NCI-H2107 (cell line): ENCODE data around the gene SVIL.
"Not testable (repeated sequence)": the region's sequence is repeated elsewhere in the genome, so short reads cannot be mapped to it uniquely, and the experiment has no call there.

Experiments used
- DNase-seq: peaks from one replicate; lab custom pipeline; 2025; lab: John Stamatoyannopoulos, UW

The SVIL gene

DNA sequence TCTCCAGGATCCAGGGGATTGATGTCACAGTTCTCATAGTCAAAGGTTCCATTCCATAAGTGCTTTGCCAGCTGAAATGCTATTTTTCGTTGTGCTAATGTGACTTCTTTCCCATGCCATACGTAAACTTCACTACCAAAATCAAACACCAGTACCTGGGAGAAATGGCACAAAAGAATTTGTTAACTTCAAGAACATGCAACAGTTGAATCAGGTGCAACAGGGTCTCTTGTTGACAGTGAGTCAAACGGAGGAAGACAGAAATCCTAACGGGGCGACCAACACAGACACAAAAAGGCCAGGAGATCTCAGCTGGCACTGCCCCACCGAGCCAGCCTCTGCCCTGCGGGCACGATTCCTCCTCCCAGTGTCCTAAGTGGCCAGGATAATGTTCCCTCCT lies 150.1 kb downstream of the SVIL start:
- not testable (repeated sequence) for DNase-seq

DNA sequence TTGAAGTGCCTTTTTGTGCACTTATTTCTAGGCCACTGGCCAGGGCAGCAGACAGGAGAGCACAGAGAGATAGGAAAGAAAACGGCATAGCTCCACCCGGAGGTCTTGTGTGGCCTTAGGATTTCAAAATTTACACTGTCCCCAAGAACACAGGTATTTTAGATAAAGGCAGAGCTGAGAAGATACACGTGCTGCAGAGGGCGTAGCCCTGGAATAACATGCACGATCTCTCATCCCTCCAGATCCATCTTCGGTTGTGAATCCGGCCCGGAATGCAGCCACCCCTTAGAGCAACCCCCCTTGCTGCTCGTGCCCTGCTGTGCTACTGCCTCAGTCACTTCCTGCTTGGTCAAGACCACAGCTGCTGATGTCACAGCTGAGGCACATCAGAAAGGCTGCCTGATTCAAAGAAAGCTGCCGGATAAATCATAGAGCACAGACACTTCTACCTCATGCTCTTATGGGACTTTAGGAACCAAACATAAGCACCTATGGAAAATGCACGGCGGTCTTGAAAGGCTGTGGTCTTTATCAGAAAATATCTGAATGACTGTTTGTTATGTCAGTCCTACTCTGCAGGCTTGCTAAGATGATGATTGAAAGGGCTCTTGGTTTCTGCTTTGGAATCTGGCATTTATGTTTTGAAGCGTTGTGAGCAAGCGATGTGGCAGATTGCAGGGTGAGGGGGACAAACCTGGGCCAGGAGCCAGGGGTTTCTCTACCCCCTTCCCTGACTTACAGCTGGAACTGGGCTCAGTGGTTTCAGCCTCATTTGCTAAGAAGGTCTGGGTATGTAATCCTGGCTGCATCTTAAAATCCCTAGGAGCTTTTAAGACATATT lies 152.0 kb downstream of the SVIL start:
- no peak for DNase-seq

DNA sequence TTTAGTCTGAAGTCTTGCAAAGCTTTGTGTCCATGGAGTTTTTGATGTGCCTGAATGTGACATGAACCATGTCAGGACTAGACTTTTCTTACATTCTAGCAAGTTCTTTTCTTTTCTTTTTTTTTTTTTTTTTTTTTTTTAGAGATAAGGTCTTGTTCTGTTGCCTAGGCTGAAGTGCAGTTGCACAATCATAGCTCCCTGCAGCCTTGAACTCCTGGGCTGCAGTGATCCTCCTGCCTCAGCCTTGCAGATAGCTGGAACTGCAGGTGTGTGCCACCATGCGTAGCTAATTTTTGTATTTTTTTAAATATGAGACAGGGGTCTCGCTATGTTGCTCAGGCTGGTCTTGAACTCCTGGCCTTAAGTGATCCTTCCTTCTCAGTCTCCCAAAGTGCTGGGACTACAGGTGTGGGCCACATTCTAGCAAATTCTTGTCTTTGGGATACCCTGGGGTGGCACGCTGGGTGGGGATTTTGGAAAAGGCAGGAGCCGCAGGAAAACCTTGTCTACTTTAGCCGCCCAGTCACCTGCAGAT lies 152.8 kb downstream of the SVIL start:
- DNase-seq, result no peak

DNA sequence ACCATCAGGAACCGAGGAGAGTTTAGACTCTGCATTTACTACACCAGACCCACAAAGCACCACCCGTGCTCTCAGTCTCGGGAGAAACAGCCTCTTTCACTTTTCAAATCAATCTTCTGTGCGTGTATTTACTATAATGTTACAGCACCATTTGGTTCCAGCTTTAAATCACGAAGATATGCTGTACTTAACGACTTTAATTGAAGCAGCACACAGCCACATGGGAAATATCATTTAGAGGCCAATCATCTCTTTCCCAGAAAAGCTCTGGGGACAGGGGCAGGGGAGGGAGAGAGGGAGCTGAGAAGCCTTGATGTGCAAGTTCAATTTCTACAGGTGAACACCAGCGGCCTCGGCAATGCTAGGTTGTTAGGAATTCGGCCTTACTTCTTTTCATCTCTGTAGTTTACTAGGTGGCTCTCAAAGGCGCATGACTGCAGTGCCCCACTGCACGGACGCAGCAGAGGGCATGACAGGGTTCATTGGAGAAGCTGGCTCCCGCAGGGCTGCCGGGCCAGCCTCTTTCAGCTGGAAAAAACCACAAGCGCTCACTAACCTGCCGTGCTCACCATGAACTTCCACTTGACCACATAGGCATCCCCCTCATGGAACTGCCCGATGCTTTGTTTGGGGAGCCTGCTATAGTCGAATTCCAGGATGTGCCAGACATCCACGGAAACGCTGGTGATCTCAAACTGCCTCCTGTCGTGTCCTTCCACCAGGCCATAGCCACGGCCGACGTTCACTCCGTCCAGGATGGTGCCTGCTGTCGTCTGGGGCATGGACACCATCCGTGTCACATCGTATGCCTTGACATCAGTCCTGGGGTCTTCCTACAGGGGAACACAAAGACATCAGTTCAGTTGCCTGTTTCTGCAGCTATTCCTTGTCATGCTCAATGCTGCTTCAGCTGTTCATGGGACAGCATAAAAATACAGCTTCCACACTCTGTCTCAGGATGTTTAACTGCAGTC lies 154.5 kb downstream of the SVIL start:
- DNase-seq, result no peak

DNA sequence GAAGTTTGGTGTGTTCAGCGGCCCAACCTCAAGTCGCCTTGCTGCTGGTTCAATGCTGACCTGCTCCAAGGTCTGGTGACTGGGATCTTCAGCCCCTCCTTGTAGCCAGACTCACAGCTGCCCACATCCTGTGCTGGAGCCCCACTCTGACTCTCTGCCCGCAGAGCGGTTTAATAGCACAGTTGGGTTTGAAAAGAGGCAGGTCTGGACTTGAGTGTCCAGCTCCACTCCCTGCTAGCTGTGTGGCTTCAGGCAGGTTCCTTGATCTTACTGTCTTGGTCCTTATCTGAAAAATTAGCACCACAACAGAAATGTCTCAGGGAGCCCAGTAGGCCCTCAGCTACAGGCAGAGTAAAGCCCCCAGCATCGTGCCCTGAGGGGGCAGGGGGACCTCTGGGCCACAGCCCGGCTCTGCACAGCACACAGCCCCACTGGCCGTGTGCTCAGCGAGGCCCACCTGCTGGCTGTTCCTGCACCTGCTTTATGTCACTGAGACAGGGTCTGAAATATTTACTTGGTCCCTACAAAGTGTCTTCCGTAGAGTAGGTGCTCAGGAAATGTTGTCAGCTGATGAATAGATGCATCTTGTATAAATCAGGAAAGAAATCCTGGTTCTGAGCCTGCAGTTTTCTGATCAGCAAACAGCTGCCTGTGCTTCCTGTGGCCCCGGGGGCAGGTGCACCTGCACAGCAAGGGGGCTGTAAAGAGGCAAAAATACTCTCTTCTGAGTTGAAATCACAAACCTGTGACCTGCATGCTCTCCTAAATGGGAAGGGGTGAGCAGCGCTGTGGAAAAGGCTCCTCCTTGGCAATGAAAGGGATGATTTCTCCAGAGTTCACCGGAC lies 155.5 kb downstream of the SVIL start:
- DNase-seq, result no peak

DNA sequence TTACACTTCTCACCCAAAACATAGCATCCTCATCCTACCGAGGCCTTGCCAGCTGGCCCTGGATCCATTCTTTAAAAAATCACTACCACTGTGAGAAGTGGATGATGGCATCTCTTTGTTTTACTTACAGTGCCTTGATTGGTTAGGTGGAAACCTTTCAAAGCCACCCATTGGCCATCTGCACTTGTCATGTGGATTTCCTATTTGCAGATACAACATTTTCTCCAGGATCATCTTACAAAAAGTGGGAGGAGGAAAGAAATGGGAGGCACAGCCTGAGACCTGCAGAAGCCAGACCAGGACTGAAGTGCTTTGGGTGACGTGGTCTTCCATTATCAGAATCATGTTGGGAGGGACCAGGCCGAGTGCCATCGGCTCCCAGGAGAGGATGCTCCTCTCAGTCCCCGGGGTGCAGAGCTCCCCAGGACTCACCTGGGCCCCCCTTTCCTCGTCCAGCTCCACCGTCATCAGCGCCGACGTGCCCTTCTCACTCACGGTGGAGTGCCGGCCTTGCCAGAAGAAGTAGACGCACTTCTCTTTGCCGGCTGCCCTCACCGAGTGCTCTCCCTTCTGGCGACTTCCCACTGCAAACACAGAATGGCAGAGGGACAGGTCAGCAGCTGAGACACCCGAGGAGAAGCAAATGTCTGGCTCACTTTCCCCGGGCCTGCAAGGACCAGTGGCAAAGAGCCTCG lies 161.2 kb downstream of the SVIL start:
- DNase-seq, result peak; percentile 46

DNA sequence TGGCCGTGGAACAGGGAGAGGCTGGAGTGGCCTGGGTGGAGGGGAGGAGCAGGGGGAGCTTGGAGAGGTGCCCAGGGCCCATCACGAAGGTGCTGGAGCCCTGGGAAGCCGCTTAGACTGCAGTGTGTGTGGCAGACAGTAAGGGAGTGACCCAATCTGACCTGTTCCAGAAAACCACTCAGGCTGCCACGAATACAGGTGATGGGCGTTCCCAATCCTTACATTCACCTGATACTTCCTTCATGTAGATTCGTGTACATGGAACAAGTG lies 161.7 kb downstream of the SVIL start:
- DNase-seq, result no peak

DNA sequence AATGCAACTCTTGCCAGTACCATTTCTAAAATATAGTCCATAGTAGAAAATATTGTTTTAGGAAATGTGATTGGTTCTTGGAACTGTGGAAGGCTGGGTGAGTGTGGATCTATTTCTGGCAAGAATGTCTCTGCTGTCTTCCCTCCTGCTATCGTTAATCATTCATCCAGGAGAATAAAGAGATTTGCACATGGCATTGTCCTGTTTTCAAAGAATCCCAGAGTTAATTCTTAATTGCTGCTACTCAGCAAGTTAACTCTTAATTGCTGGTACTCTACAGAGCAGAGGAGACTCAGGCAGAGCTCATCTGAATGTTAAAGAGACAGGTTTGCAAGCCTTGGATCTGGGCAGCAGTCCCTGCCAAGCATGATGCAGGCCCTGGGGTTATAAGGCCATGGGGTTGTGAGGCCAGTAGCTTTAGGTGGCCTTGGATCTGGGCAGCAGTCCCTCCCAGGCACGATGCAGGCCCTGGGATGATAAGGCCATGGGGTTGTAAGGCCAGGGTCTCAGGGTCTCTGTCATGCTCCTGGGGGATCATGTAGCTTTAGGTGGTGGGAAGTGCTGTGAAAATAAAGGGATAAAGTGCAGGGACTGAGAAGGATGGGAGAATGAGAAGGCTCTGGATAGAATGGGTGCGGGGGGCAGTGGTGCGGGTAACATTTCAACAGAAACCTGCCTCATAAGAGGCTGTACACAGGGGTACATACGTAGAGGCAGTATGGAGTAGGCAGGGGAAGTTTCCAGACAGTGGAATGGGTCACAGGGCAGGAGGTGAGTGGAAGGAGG lies 162.3 kb downstream of the SVIL start:
- DNase-seq, result no peak

DNA sequence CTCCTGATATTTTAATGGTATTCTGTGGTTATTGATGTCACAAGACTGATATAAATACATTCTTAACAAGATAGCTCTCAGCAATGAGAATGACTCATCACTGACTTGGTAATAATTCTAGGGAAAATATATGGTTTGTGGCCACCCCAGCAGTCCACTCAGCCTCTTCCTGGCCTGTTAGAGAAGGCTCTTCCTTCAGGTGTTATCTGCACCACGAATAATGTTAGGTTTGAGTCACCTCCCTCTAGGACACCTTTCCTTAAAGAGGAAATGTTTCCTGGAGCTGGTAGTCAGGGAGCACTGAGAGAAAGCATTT lies 163.3 kb downstream of the SVIL start:
- DNase-seq, result no peak

DNA sequence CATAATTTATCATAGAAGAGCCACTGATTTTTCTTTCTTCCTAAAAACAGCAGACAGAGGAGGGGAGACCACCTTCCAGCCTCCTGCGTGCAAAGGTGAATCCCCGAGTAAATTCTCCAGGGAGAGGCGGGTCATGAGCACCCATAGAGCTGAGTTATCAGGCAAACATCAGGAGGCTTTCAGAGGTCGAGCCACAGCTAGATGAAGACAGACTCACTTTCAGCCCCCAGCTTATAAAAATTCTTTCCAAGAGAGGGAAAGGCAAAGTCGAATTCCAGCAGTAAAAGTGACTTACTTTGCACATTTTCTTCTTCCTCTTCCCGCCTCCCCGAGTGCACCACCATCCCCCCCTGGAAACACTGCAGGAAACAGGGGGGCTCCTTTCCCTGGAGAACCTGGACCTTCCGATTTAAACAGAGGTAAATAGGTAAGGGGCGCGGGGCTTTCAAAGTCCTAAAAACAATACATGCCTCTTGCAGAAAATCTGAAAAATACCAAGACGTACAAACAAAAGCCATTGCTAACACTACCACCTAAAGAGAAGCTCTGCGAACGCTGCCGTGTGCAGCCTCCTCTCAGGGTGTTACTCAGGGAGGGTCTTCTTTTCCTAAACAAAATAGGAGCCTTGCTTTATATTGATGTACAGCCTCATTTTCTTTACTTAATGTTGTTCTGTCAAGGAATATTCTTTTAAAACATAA lies 163.8 kb downstream of the SVIL start:
- no peak for DNase-seq

DNA sequence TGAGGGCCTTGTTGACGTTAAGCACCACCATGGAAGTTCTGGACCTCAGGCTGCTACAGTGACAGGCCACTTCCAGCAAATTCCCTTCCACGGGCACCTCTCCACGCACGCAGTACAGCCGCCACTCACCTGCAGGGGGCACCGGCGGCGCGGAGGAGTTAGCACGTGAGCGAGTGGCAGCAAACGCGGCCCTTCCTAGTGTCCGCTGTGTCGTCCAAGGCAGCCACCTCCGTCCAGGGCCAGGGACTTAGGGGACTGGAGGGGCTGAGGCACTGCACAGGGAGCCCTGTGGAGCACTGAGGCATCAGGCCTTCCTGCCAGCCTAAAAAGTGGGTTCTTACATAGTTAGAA lies 164.4 kb downstream of the SVIL start:
- DNase-seq, result no peak

DNA sequence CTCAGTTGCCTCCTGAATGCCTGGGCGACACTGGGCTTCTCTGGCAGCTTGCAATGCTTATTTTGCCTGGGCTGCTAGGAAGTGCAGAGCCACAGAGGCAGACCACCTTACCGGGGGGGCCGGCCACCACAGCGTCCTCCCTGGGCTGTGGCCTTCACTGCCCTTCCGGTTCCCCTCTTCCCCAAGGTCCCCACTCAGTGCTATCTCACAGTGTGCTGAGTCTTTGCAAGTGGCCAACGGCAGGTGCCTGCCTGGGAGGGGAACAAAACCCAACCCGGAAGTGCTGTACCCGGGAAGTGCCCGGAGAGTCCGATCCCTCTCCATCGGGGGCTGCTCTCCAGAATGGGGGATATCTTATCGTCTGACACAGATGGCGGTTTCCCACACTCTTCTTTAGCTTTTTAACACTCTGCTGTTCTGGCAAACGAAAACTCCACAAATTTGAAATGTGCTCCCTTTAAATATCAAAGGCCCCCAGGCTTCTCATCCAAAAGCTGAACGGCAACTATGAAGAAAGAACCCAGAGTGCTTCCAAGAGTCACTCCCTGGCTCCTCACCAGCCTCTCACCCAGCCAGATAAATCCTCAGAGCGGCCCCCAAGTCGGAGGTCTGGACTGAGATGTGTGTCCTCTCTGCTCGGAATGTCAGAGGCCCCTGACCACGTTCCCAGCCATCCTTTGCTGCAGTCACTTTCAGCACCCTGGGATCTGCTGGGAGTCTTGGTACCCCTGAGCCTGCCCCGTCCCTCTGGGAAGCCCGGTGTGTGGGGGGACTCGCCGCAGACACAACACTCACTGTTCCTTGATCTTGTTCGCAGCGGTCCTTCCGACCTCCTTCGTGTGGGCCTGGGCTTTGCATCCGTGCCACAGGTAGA lies 165.1 kb downstream of the SVIL start:
- DNase-seq, result no peak

DNA sequence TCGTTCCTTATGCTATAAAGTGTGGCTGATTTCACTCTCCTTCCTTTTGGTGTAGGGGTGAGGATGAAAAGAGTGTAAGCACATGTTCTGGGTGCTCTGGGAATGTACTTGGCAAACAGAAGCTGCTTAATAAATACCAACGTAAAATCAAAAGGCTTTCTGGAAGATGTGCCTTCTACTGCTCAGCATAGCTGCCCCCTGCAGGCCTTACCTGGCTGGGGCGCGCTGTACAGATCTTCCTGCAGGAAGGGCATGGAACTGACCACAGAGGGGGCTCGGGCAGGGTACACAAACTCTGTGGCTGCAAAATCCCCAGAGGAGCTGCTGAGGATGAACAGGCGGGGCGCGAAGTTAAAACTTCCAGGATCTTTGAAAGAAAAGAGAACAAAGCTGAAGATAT lies 169.4 kb downstream of the SVIL start:
- no peak for DNase-seq

DNA sequence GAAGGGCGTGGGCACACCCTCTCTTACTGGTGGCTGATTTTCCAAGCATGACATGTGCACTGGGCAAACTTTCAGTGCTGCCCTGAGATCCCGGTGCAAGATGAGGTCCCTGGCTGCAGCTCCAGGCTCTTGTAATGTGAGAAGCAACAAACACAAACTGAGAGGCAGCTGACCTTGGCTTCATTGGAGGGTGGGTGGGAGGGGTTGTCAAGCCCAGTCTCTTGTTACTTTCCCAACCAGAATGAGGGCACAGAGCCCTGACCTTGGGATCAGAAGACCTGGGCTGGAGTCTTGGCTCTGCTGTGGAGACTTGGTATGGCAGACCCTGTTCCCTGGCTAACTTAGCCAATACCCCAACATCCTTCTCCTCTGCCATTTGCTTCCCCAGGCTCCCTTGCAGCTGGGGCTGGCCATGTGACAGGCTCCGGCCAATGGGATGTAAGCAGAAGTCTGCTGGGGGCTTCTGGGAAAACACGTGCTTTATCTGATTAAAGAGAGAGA lies 170.1 kb downstream of the SVIL start:
- DNase-seq, result not testable (repeated sequence)

DNA sequence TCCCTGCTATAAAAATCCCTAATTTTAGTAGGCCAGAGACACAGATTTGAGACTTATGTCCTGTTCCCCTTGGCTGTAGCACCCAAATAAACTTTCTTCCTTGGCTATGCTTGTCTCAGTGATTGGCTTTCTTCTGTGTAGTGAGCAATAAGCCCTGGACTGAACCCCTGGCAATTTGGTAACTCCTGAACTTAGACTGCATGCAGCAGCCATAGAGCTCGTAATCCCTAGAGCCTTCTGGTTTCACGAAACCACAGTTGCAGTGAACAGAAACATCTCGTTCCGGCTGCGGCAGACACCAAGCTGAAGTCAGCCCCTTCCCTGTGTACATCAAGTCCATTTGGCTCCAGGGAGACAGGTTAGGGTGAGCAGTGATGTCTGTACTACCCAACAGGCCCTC lies 173.7 kb downstream of the SVIL start:
- DNase-seq, result no peak

DNA sequence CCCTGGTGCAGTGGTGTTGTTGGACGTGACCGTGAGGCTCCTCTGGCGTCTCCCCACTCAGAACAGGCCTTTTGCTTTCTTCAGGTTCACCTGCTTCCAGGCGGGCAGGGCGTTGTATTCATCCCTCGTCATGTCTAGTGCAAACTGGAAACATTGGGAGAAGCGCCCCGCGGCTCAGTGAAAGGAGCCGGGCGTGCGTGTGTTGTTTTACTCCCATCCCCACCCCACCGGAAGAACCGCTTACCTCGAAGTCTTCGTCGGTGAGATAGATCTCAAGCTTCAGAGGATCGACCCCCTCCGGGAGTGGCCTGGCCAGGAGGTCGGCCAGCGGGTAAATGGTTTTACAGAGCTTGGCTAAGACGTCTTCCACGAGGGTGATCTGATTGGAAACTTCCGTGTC lies 176.6 kb downstream of the SVIL start:
- DNase-seq, result not testable (repeated sequence)

DNA sequence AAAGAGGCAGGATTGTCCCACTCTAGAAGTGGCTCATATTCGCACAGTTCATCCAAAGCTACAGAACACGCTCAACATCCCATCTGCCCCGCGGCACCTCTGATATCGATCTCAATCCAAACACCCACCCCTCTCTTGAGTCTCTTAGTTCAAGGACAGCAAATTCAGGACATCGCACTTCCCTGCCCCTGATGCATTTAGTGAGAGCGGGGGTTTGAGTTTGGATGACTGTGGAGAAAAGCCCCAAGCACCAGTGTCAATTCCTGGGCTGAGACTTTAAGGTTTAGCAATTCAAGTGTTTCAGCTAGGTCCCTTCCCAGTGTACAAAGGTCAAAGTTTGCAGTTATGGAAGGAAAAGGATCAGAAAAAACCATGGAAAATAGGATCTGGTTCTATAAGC lies 179.7 kb downstream of the SVIL start:
- DNase-seq, result no peak

DNA sequence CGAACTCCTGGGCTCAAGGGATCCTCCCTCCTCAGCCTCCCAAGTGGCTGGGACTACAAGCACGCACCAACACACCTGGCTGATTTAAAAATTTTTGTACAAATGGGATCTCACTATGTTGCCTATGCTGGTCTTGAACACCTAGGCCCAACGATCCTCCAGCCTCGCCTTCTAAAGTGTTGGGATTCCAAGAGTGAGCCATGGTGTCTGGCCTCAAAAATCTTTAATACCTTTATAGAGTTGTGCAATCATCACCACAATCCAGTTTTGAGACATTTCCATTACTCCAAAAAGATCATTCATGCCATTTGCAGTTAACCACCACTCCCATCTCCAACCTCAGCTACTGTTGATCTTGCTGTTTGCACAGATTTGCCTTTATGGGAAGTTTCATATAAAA lies 180.5 kb downstream of the SVIL start:
- no peak for DNase-seq

DNA sequence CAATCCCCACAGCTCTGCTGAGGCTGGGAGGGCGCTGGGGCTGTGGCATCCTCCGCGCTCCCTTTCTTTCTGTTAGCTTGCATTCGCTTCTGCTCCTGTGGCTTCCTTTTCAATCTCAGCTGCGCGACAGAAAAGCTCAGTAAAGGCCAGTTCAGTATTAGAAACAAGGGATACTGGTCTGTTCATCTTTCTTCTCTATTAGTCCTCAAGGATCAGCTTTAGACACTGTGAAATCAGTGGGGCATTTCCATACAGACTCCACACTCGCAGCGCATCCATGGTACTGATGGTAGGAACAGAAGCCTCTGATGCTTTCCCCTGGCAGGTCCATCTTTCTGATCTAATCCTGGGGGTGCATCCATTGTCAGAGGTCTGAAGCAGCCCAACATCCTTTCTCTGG lies 182.2 kb downstream of the SVIL start:
- no peak for DNase-seq
